Left lung (tissue), 8 donors: ENCODE results near the gene MOB3B. TPM values are rescaled to one million over a fixed set of nuclear protein-coding genes. Genes with fewer than 3 reads are reported as not detected.

Experiments
- polyA plus RNA-seq, 6 donors: library from polyadenylated mRNA; unstranded; fragments of 120-200 nt; gene quantifications; one replicate each; pipeline ENCODE4 v1.2.1, GENCODE V29; 2013; ENCODE audit not compliant: insufficient read length in 6 of 6
- total RNA-seq, 2 donors: library from RNA; stranded (reverse); fragmentation: NEBNext Ultra II Directional; extraction: Animal tissue kit (Norgen Biotek cat#: 25700); gene quantifications; one replicate each; pipeline ENCODE4 v1.2.1, GENCODE V29; 2021
- donor health status: DM: no; HTN: yes; CAD: no.
- donor health status: DM: no; HTN: no; CAD: no.

The MOB3B gene
- total and polyA plus RNA-seq, 8 donors: 7.2 to 18.3 (median 15.8) TPM

Other genes with a start within 250 kb of the MOB3B start
- gene EQTN, start 232.7 kb downstream of the MOB3B start, total RNA-seq: under 1 TPM; 0.29 to 0.37 TPM
- under 1 TPM; 0.26 to 0.99 (median 0.50) TPM for gene EQTN, start 232.7 kb downstream of the MOB3B start, polyA plus RNA-seq
- gene IFNK, start 5.5 kb downstream of the MOB3B start, total RNA-seq: not detected
- under 1 TPM in 1 of 6 donors, not detected in 5; 0.14 TPM for gene IFNK, start 5.5 kb downstream of the MOB3B start, polyA plus RNA-seq
- gene C9orf72, start 43.7 kb upstream of the MOB3B start, total RNA-seq: 10 to 100 TPM; 17.1 to 32.4 TPM
- 10 to 100 TPM; 20.3 to 30.6 (median 23.5) TPM for gene C9orf72, start 43.7 kb upstream of the MOB3B start, polyA plus RNA-seq